ENCODE data around the gene KIF22. TPM values are rescaled to one million over a fixed set of nuclear protein-coding genes. Genes with fewer than 3 reads are reported as not detected.
"Not testable (repeated sequence)": the region's sequence is repeated elsewhere in the genome, so short reads cannot be mapped to it uniquely, and the experiment has no call there.

The KIF22 gene
- polyA plus RNA-seq, 2 donors, result 43.3 to 57.9 TPM

- WGBS, 2 donors, result 91 to 97% methylated on average over 28 to 30 of the region's 30 CpGs
- Histone ChIP-seq H3K27me3 (ENCODE audit: control insufficient read depth in 1 of 2, insufficient read depth in 2 of 2, low read length in 2 of 2) (no peaks in the 10 kb centered on the region), H3K9me3 (ENCODE audit: control insufficient read depth in 2 of 2, insufficient read depth in 1 of 2, low read depth in 1 of 2, low read length in 1 of 2) (no peaks in the 10 kb centered on the region), H3K27ac (ENCODE audit: low read depth in 2 of 2, low read length in 1 of 2) (no peak overlapping the region), H3K4me3 (ENCODE audit: low read depth in 1 of 2, low read length in 2 of 2) (no peak overlapping the region), H3K4me1 (ENCODE audit: control insufficient read depth in 2 of 2, insufficient read depth in 2 of 2, low read length in 1 of 2) (no peaks in the 10 kb centered on the region), H3K36me3 (ENCODE audit: control insufficient read depth in 2 of 2, insufficient read depth in 2 of 2, low read length in 1 of 2) (no peaks in the 10 kb centered on the region)
Measured at GRCh38 chr16:29747947-29748759, 42.4 kb upstream of the KIF22 start.

DNA sequence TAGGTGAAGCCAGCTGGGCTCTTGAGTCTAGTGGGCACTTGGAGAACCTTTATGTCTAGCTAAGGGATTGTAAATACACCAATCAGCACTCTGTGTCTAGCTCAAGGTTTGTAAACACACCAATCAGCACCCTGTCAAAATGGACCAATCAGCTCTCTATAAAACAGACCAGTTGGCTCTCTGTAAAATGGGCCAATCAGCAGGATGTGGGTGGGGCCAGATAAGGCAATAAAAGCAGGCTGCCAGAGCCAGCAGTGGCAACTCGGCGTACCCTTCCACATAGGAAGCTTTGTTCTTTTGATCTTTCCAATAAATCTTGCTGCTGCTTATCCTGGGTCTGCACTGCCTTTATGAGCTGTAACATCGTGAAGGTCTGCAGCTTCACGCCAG lies 41.8 kb upstream of the KIF22 start:
- not testable (repeated sequence) for H3K4me1 ChIP-seq (ENCODE audit: control insufficient read depth in 2 of 2, insufficient read depth in 2 of 2, low read length in 1 of 2); H3K4me3 ChIP-seq (ENCODE audit: low read depth in 1 of 2, low read length in 2 of 2); H3K27ac ChIP-seq (ENCODE audit: low read depth in 2 of 2, low read length in 1 of 2); H3K27me3 ChIP-seq (ENCODE audit: control insufficient read depth in 1 of 2, insufficient read depth in 2 of 2, low read length in 2 of 2); H3K9me3 ChIP-seq (ENCODE audit: control insufficient read depth in 2 of 2, insufficient read depth in 1 of 2, low read depth in 1 of 2, low read length in 1 of 2); H3K36me3 ChIP-seq (ENCODE audit: control insufficient read depth in 2 of 2, insufficient read depth in 2 of 2, low read length in 1 of 2)
- 80 to 84% methylated on average over 4 of the region's 4 CpGs for WGBS, 2 donors

DNA sequence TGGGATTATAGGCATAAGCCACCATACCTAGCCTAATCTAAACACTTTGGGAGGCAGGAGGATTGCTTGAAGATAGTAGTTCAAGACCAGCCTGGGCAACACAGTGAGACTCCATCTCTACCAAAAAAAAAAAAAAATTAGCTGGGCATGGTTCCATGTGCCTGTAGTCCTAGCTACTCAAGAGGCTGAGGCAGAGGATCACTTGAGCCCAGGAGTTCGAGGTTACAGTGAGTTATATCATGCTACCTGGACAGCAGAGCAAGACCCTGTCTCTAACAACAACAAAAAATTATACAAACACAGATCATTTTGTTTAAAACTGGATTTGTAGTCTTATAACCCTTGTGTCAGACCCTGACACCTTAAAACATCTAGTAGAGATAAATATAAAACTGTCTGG lies 37.0 kb upstream of the KIF22 start:
- no peak overlapping the region for H3K4me3 ChIP-seq (ENCODE audit: low read depth in 1 of 2, low read length in 2 of 2)
- H3K27me3 ChIP-seq (ENCODE audit: control insufficient read depth in 1 of 2, insufficient read depth in 2 of 2, low read length in 2 of 2), result no peaks in the 10 kb centered on the region
- no peaks in the 10 kb centered on the region for H3K9me3 ChIP-seq (ENCODE audit: control insufficient read depth in 2 of 2, insufficient read depth in 1 of 2, low read depth in 1 of 2, low read length in 1 of 2)
- H3K36me3 ChIP-seq (ENCODE audit: control insufficient read depth in 2 of 2, insufficient read depth in 2 of 2, low read length in 1 of 2), result no peaks in the 10 kb centered on the region
- WGBS, 2 donors, result 84 to 89% methylated on average over 1 of the region's 1 CpG
- no peaks in the 10 kb centered on the region for H3K4me1 ChIP-seq (ENCODE audit: control insufficient read depth in 2 of 2, insufficient read depth in 2 of 2, low read length in 1 of 2)
- no peak overlapping the region for H3K27ac ChIP-seq (ENCODE audit: low read depth in 2 of 2, low read length in 1 of 2)

GRCh38 chr16:29756654-29757053 lies 33.9 kb upstream of the KIF22 start:
- H3K4me1 ChIP-seq (ENCODE audit: control insufficient read depth in 2 of 2, insufficient read depth in 2 of 2, low read length in 1 of 2), result no peaks in the 10 kb centered on the region
- H3K36me3 ChIP-seq (ENCODE audit: control insufficient read depth in 2 of 2, insufficient read depth in 2 of 2, low read length in 1 of 2), result no peaks in the 10 kb centered on the region
- H3K9me3 ChIP-seq (ENCODE audit: control insufficient read depth in 2 of 2, insufficient read depth in 1 of 2, low read depth in 1 of 2, low read length in 1 of 2), result no peaks in the 10 kb centered on the region
- WGBS, 2 donors, result 56 to 88% methylated on average over 1 of the region's 1 CpG
- no peaks in the 10 kb centered on the region for H3K27me3 ChIP-seq (ENCODE audit: control insufficient read depth in 1 of 2, insufficient read depth in 2 of 2, low read length in 2 of 2)
- no peak overlapping the region for H3K4me3 ChIP-seq (ENCODE audit: low read depth in 1 of 2, low read length in 2 of 2)
- H3K27ac ChIP-seq (ENCODE audit: low read depth in 2 of 2, low read length in 1 of 2), result no peak overlapping the region

GRCh38 chr16:29757086-29757485 lies 33.5 kb upstream of the KIF22 start:
- not testable (repeated sequence) for H3K27ac ChIP-seq (ENCODE audit: low read depth in 2 of 2, low read length in 1 of 2); H3K4me3 ChIP-seq (ENCODE audit: low read depth in 1 of 2, low read length in 2 of 2); H3K4me1 ChIP-seq (ENCODE audit: control insufficient read depth in 2 of 2, insufficient read depth in 2 of 2, low read length in 1 of 2); H3K9me3 ChIP-seq (ENCODE audit: control insufficient read depth in 2 of 2, insufficient read depth in 1 of 2, low read depth in 1 of 2, low read length in 1 of 2); H3K27me3 ChIP-seq (ENCODE audit: control insufficient read depth in 1 of 2, insufficient read depth in 2 of 2, low read length in 2 of 2); H3K36me3 ChIP-seq (ENCODE audit: control insufficient read depth in 2 of 2, insufficient read depth in 2 of 2, low read length in 1 of 2)
- 80 to 82% methylated on average over 8 of the region's 8 CpGs for WGBS, 2 donors

- WGBS, 2 donors, result 69 to 75% methylated on average over 6 of the region's 6 CpGs
- H3K27ac ChIP-seq (ENCODE audit: low read depth in 2 of 2, low read length in 1 of 2), result no peak overlapping the region
Measured at GRCh38 chr16:29757950-29758466, 32.5 kb upstream of the KIF22 start.

DNA sequence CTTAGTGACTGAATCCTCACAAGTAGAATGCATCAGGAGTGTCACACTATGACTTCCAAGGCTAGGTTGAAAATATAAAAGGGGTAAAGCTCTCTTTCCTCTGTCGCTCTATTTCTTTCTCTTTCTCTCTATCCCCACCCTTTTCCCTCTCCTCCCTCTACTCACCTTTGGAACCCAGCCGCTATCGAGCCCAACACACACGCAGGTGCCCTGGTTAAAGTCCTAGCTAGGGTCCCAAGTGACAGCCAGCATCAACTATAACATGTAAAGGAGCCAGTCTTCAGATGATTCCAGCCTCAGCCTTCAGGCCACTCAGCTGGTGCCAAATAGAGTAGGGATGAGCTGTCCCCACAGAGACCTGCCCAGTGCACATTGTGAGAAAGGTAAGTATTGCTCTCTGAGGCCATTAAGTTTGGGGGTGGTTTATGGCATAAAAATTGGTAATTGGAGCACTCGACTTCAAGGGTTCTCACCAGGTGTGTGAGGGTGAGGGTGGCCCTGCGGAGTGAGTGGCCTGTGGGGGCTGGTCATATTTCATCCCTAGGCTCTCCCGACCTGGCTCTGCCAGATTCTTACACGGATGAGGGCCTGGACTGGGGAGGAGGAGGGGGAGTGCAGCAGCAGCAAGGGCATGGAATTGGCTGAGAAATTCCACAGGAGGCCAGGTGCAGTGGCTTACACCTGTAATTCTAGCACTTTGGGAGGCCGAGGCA lies 29.8 kb upstream of the KIF22 start:
- Histone ChIP-seq H3K27ac (ENCODE audit: low read depth in 2 of 2, low read length in 1 of 2) (no peak overlapping the region), H3K4me3 (ENCODE audit: low read depth in 1 of 2, low read length in 2 of 2) (no peak overlapping the region), H3K27me3 (ENCODE audit: control insufficient read depth in 1 of 2, insufficient read depth in 2 of 2, low read length in 2 of 2) (no peaks in the 10 kb centered on the region), H3K9me3 (ENCODE audit: control insufficient read depth in 2 of 2, insufficient read depth in 1 of 2, low read depth in 1 of 2, low read length in 1 of 2) (no peaks in the 10 kb centered on the region), H3K4me1 (ENCODE audit: control insufficient read depth in 2 of 2, insufficient read depth in 2 of 2, low read length in 1 of 2) (no peaks in the 10 kb centered on the region), H3K36me3 (ENCODE audit: control insufficient read depth in 2 of 2, insufficient read depth in 2 of 2, low read length in 1 of 2) (no peaks in the 10 kb centered on the region)
- 73 to 77% methylated on average over 9 of the region's 9 CpGs for WGBS, 2 donors

More at GRCh38 chr16:29757950-29758466, 32.5 kb upstream of the KIF22 start:
- Histone ChIP-seq H3K9me3 (ENCODE audit: control insufficient read depth in 2 of 2, insufficient read depth in 1 of 2, low read depth in 1 of 2, low read length in 1 of 2) (no peaks in the 10 kb centered on the region), H3K27me3 (ENCODE audit: control insufficient read depth in 1 of 2, insufficient read depth in 2 of 2, low read length in 2 of 2) (no peaks in the 10 kb centered on the region), H3K4me3 (ENCODE audit: low read depth in 1 of 2, low read length in 2 of 2) (no peak overlapping the region), H3K36me3 (ENCODE audit: control insufficient read depth in 2 of 2, insufficient read depth in 2 of 2, low read length in 1 of 2) (no peaks in the 10 kb centered on the region), H3K4me1 (ENCODE audit: control insufficient read depth in 2 of 2, insufficient read depth in 2 of 2, low read length in 1 of 2) (no peaks in the 10 kb centered on the region)

DNA sequence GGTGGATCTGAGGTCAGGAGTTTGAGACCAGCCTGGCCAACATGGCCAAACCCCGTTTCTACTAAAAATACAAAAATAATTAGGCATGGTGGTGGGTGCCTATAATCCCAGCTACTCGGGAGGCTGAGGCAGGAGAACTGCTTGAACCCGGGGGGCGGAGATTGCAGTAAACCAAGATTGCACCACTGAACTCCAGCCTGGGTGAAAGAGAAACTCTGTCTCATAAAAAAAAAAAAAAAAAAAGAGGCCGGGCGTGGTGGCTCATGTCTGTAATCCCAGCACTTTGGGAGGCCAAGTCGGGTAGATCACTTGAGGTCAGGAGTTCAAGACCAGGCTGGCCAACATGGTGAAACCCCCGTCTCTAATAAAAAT lies 29.3 kb upstream of the KIF22 start:
- 73 to 79% methylated on average over 8 of the region's 8 CpGs for WGBS, 2 donors
- H3K4me1 ChIP-seq (ENCODE audit: control insufficient read depth in 2 of 2, insufficient read depth in 2 of 2, low read length in 1 of 2); H3K27me3 ChIP-seq (ENCODE audit: control insufficient read depth in 1 of 2, insufficient read depth in 2 of 2, low read length in 2 of 2); H3K36me3 ChIP-seq (ENCODE audit: control insufficient read depth in 2 of 2, insufficient read depth in 2 of 2, low read length in 1 of 2); H3K9me3 ChIP-seq (ENCODE audit: control insufficient read depth in 2 of 2, insufficient read depth in 1 of 2, low read depth in 1 of 2, low read length in 1 of 2); H3K27ac ChIP-seq (ENCODE audit: low read depth in 2 of 2, low read length in 1 of 2); H3K4me3 ChIP-seq (ENCODE audit: low read depth in 1 of 2, low read length in 2 of 2): not testable (repeated sequence)

DNA sequence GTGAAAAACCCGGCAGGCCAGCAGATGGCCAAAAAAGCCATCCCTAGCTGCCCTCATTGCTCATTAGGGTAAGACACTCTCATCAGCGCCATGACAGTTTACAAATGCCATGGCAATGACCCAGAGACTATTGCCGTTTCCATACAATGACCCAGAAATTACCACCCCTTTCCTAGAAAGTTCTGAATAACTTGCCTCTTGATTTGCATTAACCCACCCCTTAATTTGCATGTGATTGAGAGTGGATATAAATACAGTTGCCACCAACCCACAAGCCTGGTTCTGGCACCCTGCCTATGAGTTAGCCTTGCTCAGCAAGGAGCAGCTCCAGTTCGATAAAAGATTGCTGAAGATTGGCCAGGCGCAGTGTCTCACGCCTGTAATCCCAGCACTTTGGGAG lies 28.7 kb upstream of the KIF22 start:
- no peaks in the 10 kb centered on the region for H3K36me3 ChIP-seq (ENCODE audit: control insufficient read depth in 2 of 2, insufficient read depth in 2 of 2, low read length in 1 of 2)
- no peak overlapping the region for H3K27ac ChIP-seq (ENCODE audit: low read depth in 2 of 2, low read length in 1 of 2)
- H3K27me3 ChIP-seq (ENCODE audit: control insufficient read depth in 1 of 2, insufficient read depth in 2 of 2, low read length in 2 of 2), result no peaks in the 10 kb centered on the region
- no peaks in the 10 kb centered on the region for H3K4me1 ChIP-seq (ENCODE audit: control insufficient read depth in 2 of 2, insufficient read depth in 2 of 2, low read length in 1 of 2)
- H3K4me3 ChIP-seq (ENCODE audit: low read depth in 1 of 2, low read length in 2 of 2), result no peak overlapping the region
- no peaks in the 10 kb centered on the region for H3K9me3 ChIP-seq (ENCODE audit: control insufficient read depth in 2 of 2, insufficient read depth in 1 of 2, low read depth in 1 of 2, low read length in 1 of 2)
- 65 to 79% methylated on average over 6 of the region's 6 CpGs for WGBS, 2 donors

DNA sequence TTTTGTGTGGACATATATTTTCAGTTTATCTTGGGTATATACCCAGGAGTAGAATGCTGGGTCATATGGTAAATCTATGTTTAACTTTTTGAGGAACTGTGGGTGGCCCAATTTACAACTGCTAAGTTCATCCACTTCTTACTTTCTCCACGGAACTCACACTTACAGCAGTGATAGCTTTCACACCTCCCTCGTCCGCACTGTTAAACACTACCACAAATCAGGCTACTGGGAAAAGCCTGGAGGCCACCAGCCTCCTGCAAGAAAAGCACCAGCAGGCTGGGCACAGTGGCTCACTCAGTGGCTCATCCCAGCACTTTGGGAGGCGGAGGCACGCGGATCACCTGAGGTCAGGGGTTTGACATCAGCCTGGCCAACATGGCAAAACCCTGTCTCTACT lies 27.2 kb upstream of the KIF22 start:
- Histone ChIP-seq H3K9me3 (ENCODE audit: control insufficient read depth in 2 of 2, insufficient read depth in 1 of 2, low read depth in 1 of 2, low read length in 1 of 2) (no peaks in the 10 kb centered on the region), H3K27ac (ENCODE audit: low read depth in 2 of 2, low read length in 1 of 2) (no peak overlapping the region), H3K27me3 (ENCODE audit: control insufficient read depth in 1 of 2, insufficient read depth in 2 of 2, low read length in 2 of 2) (no peaks in the 10 kb centered on the region), H3K4me3 (ENCODE audit: low read depth in 1 of 2, low read length in 2 of 2) (no peak overlapping the region), H3K4me1 (ENCODE audit: control insufficient read depth in 2 of 2, insufficient read depth in 2 of 2, low read length in 1 of 2) (no peaks in the 10 kb centered on the region), H3K36me3 (ENCODE audit: control insufficient read depth in 2 of 2, insufficient read depth in 2 of 2, low read length in 1 of 2) (no peaks in the 10 kb centered on the region)
- whole genome bisulfite sequencing, 2 donors, result 80 to 82% methylated on average over 6 of the region's 6 CpGs

All from esophagus (tissue), 2 donors.